ENCODE measurements around the gene PLXNC1. TPM values are rescaled to one million over a fixed set of nuclear protein-coding genes. Genes with fewer than 3 reads are reported as not detected.
A peak's percentile ranks its signal among the peaks of the same experiment; 100 is the strongest.

Gene PLXNC1
- total RNA-seq, 1 donor from 2014 or later, result 15.7 TPM

- DNase-seq, result no peak
- Histone ChIP-seq H3K36me3 (no peaks in the 10 kb centered on the region), H3K27ac (no peak overlapping the region), H3K9me3 (no peaks in the 10 kb centered on the region), H3K4me1 (no peaks in the 10 kb centered on the region), H3K27me3 (no peaks in the 10 kb centered on the region), H3K4me3 (no peak overlapping the region)
- peak; percentile 53 for ATAC-seq
- TF ChIP-seq CTCF (IDR thresholded peaks at IDR 0.05), result no peak
- intact Hi-C loops (cut with DNase I), result no loop called here
These were observed 25.2 kb upstream of the PLXNC1 start for GRCh38 chr12:94123127-94123526.

- Histone ChIP-seq H3K27ac (no peak overlapping the region), H3K36me3 (no peaks in the 10 kb centered on the region), H3K9me3 (no peaks in the 10 kb centered on the region), H3K4me1 (no peaks in the 10 kb centered on the region), H3K4me3 (no peak overlapping the region), H3K27me3 (no peaks in the 10 kb centered on the region)
- ATAC-seq (peak; percentile 82), DNase-seq (no peak)
- no peak for TF ChIP-seq CTCF (IDR thresholded peaks at IDR 0.05)
- intact Hi-C loops (cut with DNase I), result no loop called here
These were observed 22.3 kb upstream of the PLXNC1 start for GRCh38 chr12:94126067-94126466.

- intact Hi-C loops (cut with DNase I), result no loop called here
- Histone ChIP-seq H3K27ac (no peak overlapping the region), H3K4me1 (no peaks in the 10 kb centered on the region), H3K36me3 (no peaks in the 10 kb centered on the region), H3K9me3 (no peaks in the 10 kb centered on the region), H3K4me3 (no peak overlapping the region), H3K27me3 (no peaks in the 10 kb centered on the region)
- ATAC-seq (no peak), DNase-seq (no peak)
- TF ChIP-seq CTCF (IDR thresholded peaks at IDR 0.05), result no peak
These were observed 20.9 kb upstream of the PLXNC1 start for GRCh38 chr12:94127239-94128131.

- Histone ChIP-seq H3K4me3 (no peak overlapping the region), H3K9me3 (no peaks in the 10 kb centered on the region), H3K4me1 (no peaks in the 10 kb centered on the region), H3K36me3 (no peaks in the 10 kb centered on the region), H3K27ac (no peak overlapping the region), H3K27me3 (no peaks in the 10 kb centered on the region)
- intact Hi-C loops (cut with DNase I), result no loop called here
- peak; percentile 18 for ATAC-seq
- no peak for DNase-seq
- no peak for TF ChIP-seq CTCF (IDR thresholded peaks at IDR 0.05)
These were observed 20.1 kb upstream of the PLXNC1 start for GRCh38 chr12:94128280-94128679.

- intact Hi-C loops (cut with DNase I), result loop anchor here (5.0 kb wide), 1 partner anchor 398 kb away; no protein-coding TSS in a partner anchor
- H3K4me3 ChIP-seq, result no peak overlapping the region
- no peak overlapping the region for H3K27ac ChIP-seq
- peak; percentile 81 for TF ChIP-seq CTCF (IDR thresholded peaks at IDR 0.05)
- H3K36me3 ChIP-seq, result no peaks in the 10 kb centered on the region
- DNase-seq (no peak), ATAC-seq (peak; percentile 93)
- no peaks in the 10 kb centered on the region for H3K9me3 ChIP-seq
- no peaks in the 10 kb centered on the region for H3K27me3 ChIP-seq
- H3K4me1 ChIP-seq, result no peaks in the 10 kb centered on the region
These were observed 14.2 kb upstream of the PLXNC1 start for GRCh38 chr12:94133964-94134795.

Measured in upper lobe of right lung (tissue), 1 donor.